Measurements from ENCODE around the gene BID. TPM values are rescaled to one million over a fixed set of nuclear protein-coding genes. Genes with fewer than 3 reads are reported as not detected.

The BID gene
- total and polyA plus RNA-seq, 2 of the 4 experiments (the other 2 are of a cell fraction) = 69.5 to 240 TPM

DNA sequence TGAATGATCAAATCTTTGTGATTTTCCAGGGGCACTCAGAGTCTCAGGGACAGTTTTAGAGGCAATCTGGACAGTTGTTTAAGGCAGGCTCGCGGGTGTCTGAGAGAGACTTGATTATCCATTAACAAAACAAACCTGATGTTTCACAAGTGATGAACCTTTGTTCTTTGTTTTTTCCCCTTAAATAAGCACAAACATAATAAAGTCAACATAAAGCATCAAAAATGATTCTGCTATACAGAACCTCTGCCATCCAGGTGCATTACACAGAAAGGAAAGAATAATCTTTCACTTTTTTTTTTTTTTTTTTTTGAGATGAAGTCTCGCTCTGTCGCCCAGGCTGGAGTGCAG lies 13.2 kb downstream of the BID start:
- DNase-seq (no peak), ATAC-seq (ENCODE audit: low read depth) (no peak)
- Histone ChIP-seq H4K20me1 (ENCODE audit: insufficient read depth, low read length) (peaks cover 25% of the 10 kb centered on the region), H3K56ac (ENCODE audit: extremely low read depth, insufficient read depth, low read length) (no peak overlapping the region), H3K27ac (ENCODE audit: insufficient read depth, low read length) (no peak overlapping the region), H3K4ac (ENCODE audit: low read depth, low read length) (no peak overlapping the region), H2AK5ac (ENCODE audit: low read depth, low read length) (no peak overlapping the region), H3K4me3 (ENCODE audit: insufficient read depth, low read depth, low read length) (no peak overlapping the region), H3K14ac (replicated peaks; ENCODE audit: low read depth, low read length) (no peak overlapping the region), H3K79me1 (ENCODE audit: low read depth in 1 of 2, low read length in 2 of 2) (peaks cover 27 to 36% of the 10 kb centered on the region in 2 experiments), H3K23ac (ENCODE audit: low read depth, low read length) (no peak overlapping the region), H4K8ac (ENCODE audit: low read depth in 2 of 2, low read length in 2 of 2) (no peak overlapping the region), H3K4me1 (ENCODE audit: control insufficient read depth, insufficient read depth, low read length) (peaks cover 2% of the 10 kb centered on the region; the same call in 1 of the 2 replicates), H3K36me3 (ENCODE audit: control insufficient read depth, insufficient read depth, low read length) (no peaks in the 10 kb centered on the region), H3K9me3 (ENCODE audit: control insufficient read depth, insufficient read depth, low read length) (no peaks in the 10 kb centered on the region), H3K27me3 (ENCODE audit: control insufficient read depth, insufficient read depth, low read length) (no peaks in the 10 kb centered on the region), H2BK15ac (ENCODE audit: low read depth, low read length) (no peak overlapping the region), H3K9me1 (ENCODE audit: insufficient read depth, low read length) (no peaks in the 10 kb centered on the region; the same call in 1 of the 2 replicates), H4K5ac (ENCODE audit: low read depth, low read length) (no peak overlapping the region), H2BK120ac (ENCODE audit: low read depth, low read length) (no peak overlapping the region), H3K9ac (ENCODE audit: low read depth, low read length) (no peak overlapping the region), H4K91ac (ENCODE audit: insufficient read depth, low read depth, low read length) (no peak overlapping the region), H3K4me2 (ENCODE audit: low read depth, low read length) (no peak overlapping the region), H2BK5ac (ENCODE audit: low read depth, low read length, poor library complexity, severe bottlenecking) (no peak overlapping the region), H3K18ac (ENCODE audit: low read depth, low read length) (no peak overlapping the region), H2BK20ac (ENCODE audit: low read depth, low read length) (no peak overlapping the region), H2AFZ (replicated peaks; ENCODE audit: low read length, poor library complexity) (no peak overlapping the region), H2AK9ac (replicated peaks; ENCODE audit: low read depth, low read length, poor library complexity) (no peak overlapping the region)
- in situ Hi-C loops (cut with MboI; ENCODE audit: low sequenced_read_pairs) = no loop called here
- ChIA-PET POLR2A (ENCODE audit: unreplicated experiment) (no interaction called here), CTCF (no interaction called here)
- WGBS, 2 experiments (ENCODE audit: extremely low coverage in 2 of 2, insufficient read length in 1 of 2) = no CpG with 5 or more reads among the region's 4 CpGs
- TF ChIP-seq NFE2L2 (IDR thresholded peaks at IDR 0.05; ENCODE audit: low read depth, low read length) (no peak), FOS (IDR thresholded peaks at IDR 0.05; ENCODE audit: low read depth, low read length) (no peak), RAD21 (IDR thresholded peaks at IDR 0.05; ENCODE audit: low read length) (no peak), MXI1 (IDR thresholded peaks at IDR 0.05; ENCODE audit: borderline replicate concordance, low read depth, low read length) (no peak)
- TF ChIP-seq, protein P1, sequence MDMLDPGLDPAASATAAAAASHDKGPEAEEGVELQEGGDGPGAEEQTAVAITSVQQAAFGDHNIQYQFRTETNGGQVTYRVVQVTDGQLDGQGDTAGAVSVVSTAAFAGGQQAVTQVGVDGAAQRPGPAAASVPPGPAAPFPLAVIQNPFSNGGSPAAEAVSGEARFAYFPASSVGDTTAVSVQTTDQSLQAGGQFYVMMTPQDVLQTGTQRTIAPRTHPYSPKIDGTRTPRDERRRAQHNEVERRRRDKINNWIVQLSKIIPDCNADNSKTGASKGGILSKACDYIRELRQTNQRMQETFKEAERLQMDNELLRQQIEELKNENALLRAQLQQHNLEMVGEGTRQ (IDR thresholded peaks at IDR 0.05; ENCODE audit: low read depth, low read length) = no peak
- TF ChIP-seq, protein P2, sequence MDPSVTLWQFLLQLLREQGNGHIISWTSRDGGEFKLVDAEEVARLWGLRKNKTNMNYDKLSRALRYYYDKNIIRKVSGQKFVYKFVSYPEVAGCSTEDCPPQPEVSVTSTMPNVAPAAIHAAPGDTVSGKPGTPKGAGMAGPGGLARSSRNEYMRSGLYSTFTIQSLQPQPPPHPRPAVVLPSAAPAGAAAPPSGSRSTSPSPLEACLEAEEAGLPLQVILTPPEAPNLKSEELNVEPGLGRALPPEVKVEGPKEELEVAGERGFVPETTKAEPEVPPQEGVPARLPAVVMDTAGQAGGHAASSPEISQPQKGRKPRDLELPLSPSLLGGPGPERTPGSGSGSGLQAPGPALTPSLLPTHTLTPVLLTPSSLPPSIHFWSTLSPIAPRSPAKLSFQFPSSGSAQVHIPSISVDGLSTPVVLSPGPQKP (IDR thresholded peaks at IDR 0.05; ENCODE audit: borderline replicate concordance, low read depth, low read length) = no peak
- no TSS peak for BruUV-seq (replicated peaks)
- intact Hi-C loops (cut with micrococcal nuclease) = no loop called here
- dilution Hi-C loops (cut with HindIII; ENCODE audit: low sequenced_read_pairs, unreplicated experiment) = no loop called here
